IPS DF 4.7 (cell line): ENCODE results near the gene EDC4.

Source experiments
- DNase-seq: peaks from one replicate; pipeline ENCODE4 v3.0.0-alpha.2; 2013; ENCODE audit warnings: low spot score; ENCODE audit errors: extremely low read depth

EDC4 gene

GRCh38 chr16:67930191-67930590 lies 57.3 kb downstream of the EDC4 start:
- DNase-seq, result no peak

- DNase-seq, result no peak
These were observed 57.9 kb downstream of the EDC4 start for GRCh38 chr16:67930678-67931211.
